ENCODE data around the gene TAS2R31. TPM values are rescaled to one million over a fixed set of nuclear protein-coding genes. Genes with fewer than 3 reads are reported as not detected.

The TAS2R31 gene
- total RNA-seq, 1 experiment from 2014 or later: 1.7 TPM

DNA sequence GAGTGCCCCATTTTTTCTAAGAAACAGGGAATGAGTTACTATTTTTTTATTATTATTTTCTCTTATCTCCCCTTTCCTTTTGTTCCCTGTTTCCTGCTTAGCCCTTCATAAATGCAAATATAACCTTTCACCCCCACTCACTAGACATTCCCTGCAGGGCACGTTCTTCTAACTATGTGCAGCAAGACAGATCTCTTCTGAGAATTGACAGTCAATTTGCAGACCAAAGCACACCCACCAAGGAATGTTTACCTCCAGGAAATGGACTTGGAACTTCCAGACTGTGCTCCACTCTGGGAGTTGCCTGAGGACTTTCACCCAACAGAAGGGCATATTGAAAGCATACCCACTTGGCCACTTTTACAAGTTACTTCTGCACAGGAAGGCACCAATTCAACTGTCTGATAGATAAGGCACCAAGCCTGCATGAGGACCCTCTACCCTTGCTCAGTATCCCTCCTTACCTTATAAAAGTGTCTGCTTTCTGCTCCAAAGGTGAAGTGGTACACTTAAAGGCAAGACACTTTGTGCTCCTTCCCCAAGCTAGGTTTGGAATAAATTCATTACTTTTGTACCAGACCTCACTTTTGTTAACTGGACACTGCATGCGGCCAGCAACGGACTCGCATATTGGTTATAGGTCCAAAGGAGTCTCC lies 15.3 kb downstream of the TAS2R31 start:
- no peak for ATAC-seq
- DNase-seq (ENCODE audit: low read depth, low spot score): no peak

More for the DNA sequence above, 15.3 kb downstream of the TAS2R31 start:
- H3K4me2 ChIP-seq (ENCODE audit: low read length): no peak overlapping the region
- no peak overlapping the region for H2AFZ ChIP-seq (ENCODE audit: low read depth, low read length, poor library complexity, severe bottlenecking)
- no peaks in the 10 kb centered on the region for H3K9me2 ChIP-seq (ENCODE audit: insufficient read depth)
- intact Hi-C loops (cut with micrococcal nuclease): no loop called here
- no peak overlapping the region for H3K9ac ChIP-seq (ENCODE audit: low read length)
- ChIA-PET RAD21 (ENCODE audit: low non-redundant PET in 1 of 2, low total read pairs in 2 of 2, uncharacterized antibody in 2 of 2, unreplicated experiment in 2 of 2) (no interaction called here), CTCF (no interaction called here), POLR2A (no interaction called here)
- H4K20me1 ChIP-seq (ENCODE audit: insufficient read depth): no peaks in the 10 kb centered on the region
- H3K9me3 ChIP-seq (ENCODE audit: control insufficient read depth in 1 of 2, insufficient read depth in 1 of 2, low read depth in 1 of 2, low read length in 2 of 2): no peaks in the 10 kb centered on the region
- H3K27me3 ChIP-seq (ENCODE audit: insufficient read depth, low read length): no peaks in the 10 kb centered on the region
- no peak overlapping the region for H3K4me3 ChIP-seq (replicated peaks in 1 of 2; ENCODE audit: low read depth in 1 of 2, low read length in 2 of 2)
- no peaks in the 10 kb centered on the region for H3K4me1 ChIP-seq (ENCODE audit: control insufficient read depth in 1 of 2, insufficient read depth in 2 of 2, low read length in 2 of 2)
- H3K79me2 ChIP-seq (ENCODE audit: insufficient read depth, low read length): 0 out of 2 replicates have a peak, but pooled peaks cover 4% of the 10 kb centered on the region
- BruUV-seq (replicated peaks): no TSS peak
- H3K36me3 ChIP-seq (ENCODE audit: control insufficient read depth in 1 of 2, insufficient read depth in 2 of 2, low read length in 2 of 2): no peaks in the 10 kb centered on the region
- no peak for TF ChIP-seq EZH2phosphoT487 (IDR thresholded peaks at IDR 0.05; ENCODE audit: borderline replicate concordance)
- no peak for TF ChIP-seq EGR1 (IDR thresholded peaks at IDR 0.05; ENCODE audit: low read depth)
- TF ChIP-seq ZFX (IDR thresholded peaks at IDR 0.05): no peak
- no peak for TF ChIP-seq EZH2 (IDR thresholded peaks at IDR 0.05)
- no peak for TF ChIP-seq ZNF274 (IDR thresholded peaks at IDR 0.05; ENCODE audit: low read depth, low read length)
- TF ChIP-seq ELF1 (IDR thresholded peaks at IDR 0.05; ENCODE audit: borderline replicate concordance, low read depth): no peak
- TF ChIP-seq, protein P1, sequence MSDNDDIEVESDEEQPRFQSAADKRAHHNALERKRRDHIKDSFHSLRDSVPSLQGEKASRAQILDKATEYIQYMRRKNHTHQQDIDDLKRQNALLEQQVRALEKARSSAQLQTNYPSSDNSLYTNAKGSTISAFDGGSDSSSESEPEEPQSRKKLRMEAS (IDR thresholded peaks at IDR 0.05): no peak
- no peak for TF ChIP-seq YY1 (IDR thresholded peaks at IDR 0.05; ENCODE audit: extremely low read depth, insufficient replicate concordance, low read depth, low read length)
- no peak for TF ChIP-seq SIN3A (IDR thresholded peaks at IDR 0.05; ENCODE audit: low read depth)
- TF ChIP-seq, protein P2, sequence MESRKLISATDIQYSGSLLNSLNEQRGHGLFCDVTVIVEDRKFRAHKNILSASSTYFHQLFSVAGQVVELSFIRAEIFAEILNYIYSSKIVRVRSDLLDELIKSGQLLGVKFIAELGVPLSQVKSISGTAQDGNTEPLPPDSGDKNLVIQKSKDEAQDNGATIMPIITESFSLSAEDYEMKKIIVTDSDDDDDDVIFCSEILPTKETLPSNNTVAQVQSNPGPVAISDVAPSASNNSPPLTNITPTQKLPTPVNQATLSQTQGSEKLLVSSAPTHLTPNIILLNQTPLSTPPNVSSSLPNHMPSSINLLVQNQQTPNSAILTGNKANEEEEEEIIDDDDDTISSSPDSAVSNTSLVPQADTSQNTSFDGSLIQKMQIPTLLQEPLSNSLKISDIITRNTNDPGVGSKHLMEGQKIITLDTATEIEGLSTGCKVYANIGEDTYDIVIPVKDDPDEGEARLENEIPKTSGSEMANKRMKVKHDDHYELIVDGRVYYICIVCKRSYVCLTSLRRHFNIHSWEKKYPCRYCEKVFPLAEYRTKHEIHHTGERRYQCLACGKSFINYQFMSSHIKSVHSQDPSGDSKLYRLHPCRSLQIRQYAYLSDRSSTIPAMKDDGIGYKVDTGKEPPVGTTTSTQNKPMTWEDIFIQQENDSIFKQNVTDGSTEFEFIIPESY (IDR thresholded peaks at IDR 0.05; ENCODE audit: extremely low read depth, insufficient replicate concordance, low read length): no peak
- TF ChIP-seq TCF7L2 (IDR thresholded peaks at IDR 0.05; ENCODE audit: borderline replicate concordance, extremely low read depth, insufficient read depth, insufficient read length): no peak
- TF ChIP-seq JUND (IDR thresholded peaks at IDR 0.05): no peak
- TF ChIP-seq CBX3 (IDR thresholded peaks at IDR 0.05; ENCODE audit: low read depth): no peak
- TF ChIP-seq SP1 (IDR thresholded peaks at IDR 0.05; ENCODE audit: low read depth): no peak
- TF ChIP-seq RAD21 (IDR thresholded peaks at IDR 0.05; ENCODE audit: low read depth): no peak
- TF ChIP-seq POLR2AphosphoS5 (IDR thresholded peaks at IDR 0.05; ENCODE audit: low read depth, low read length): no peak
- no peak for TF ChIP-seq FOSL1 (IDR thresholded peaks at IDR 0.05; ENCODE audit: low read depth)
- TF ChIP-seq, protein P3, sequence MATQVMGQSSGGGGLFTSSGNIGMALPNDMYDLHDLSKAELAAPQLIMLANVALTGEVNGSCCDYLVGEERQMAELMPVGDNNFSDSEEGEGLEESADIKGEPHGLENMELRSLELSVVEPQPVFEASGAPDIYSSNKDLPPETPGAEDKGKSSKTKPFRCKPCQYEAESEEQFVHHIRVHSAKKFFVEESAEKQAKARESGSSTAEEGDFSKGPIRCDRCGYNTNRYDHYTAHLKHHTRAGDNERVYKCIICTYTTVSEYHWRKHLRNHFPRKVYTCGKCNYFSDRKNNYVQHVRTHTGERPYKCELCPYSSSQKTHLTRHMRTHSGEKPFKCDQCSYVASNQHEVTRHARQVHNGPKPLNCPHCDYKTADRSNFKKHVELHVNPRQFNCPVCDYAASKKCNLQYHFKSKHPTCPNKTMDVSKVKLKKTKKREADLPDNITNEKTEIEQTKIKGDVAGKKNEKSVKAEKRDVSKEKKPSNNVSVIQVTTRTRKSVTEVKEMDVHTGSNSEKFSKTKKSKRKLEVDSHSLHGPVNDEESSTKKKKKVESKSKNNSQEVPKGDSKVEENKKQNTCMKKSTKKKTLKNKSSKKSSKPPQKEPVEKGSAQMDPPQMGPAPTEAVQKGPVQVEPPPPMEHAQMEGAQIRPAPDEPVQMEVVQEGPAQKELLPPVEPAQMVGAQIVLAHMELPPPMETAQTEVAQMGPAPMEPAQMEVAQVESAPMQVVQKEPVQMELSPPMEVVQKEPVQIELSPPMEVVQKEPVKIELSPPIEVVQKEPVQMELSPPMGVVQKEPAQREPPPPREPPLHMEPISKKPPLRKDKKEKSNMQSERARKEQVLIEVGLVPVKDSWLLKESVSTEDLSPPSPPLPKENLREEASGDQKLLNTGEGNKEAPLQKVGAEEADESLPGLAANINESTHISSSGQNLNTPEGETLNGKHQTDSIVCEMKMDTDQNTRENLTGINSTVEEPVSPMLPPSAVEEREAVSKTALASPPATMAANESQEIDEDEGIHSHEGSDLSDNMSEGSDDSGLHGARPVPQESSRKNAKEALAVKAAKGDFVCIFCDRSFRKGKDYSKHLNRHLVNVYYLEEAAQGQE (IDR thresholded peaks at IDR 0.05; ENCODE audit: low read depth): no peak
- TF ChIP-seq CEBPB (IDR thresholded peaks at IDR 0.05; ENCODE audit: low read depth): no peak
- no peak overlapping the region for H3K27ac ChIP-seq (ENCODE audit: low read depth, low read length)

Data from HCT116 (cell line).